H9 (cell line): ENCODE measurements around the gene CD79B. TPM values are rescaled to one million over a fixed set of nuclear protein-coding genes. Genes with fewer than 3 reads are reported as not detected.

Experiments
- DNase-seq: peaks from one replicate; pipeline ENCODE4 v3.0.0-alpha.2; 2017
- H2AFZ ChIP-seq: one replicate; pipeline ENCODE4 v1.6.1; 2013; ENCODE audit warnings: mild to moderate bottlenecking, low read length, control low read depth, moderate library complexity
- H2AK5ac ChIP-seq: 2 replicates; pipeline ENCODE4 v1.6.1; 2013; ENCODE audit warnings: low read length, control low read depth, mixed read lengths; ENCODE audit not compliant: insufficient read length
- H2BK120ac ChIP-seq: one replicate; pipeline ENCODE4 v1.6.1; 2013; ENCODE audit warnings: low read depth, mild to moderate bottlenecking, low read length, control low read depth, inconsistent platforms; ENCODE audit not compliant: poor library complexity, severe bottlenecking
- H2BK12ac ChIP-seq: 2 replicates; pipeline ENCODE4 v1.6.1; 2013; ENCODE audit warnings: low read length, control low read depth, mixed read lengths, low read depth; ENCODE audit not compliant: insufficient read length
- H2BK15ac ChIP-seq: 2 replicates; pipeline ENCODE4 v1.6.1; 2013; ENCODE audit warnings: low read depth, low read length, control low read depth
- H2BK20ac ChIP-seq: one replicate; pipeline ENCODE4 v1.6.1; 2013; ENCODE audit warnings: low read depth, mild to moderate bottlenecking, low read length, control low read depth, inconsistent platforms; ENCODE audit not compliant: poor library complexity, severe bottlenecking
- H2BK5ac ChIP-seq: 2 replicates; pipeline ENCODE4 v1.6.1; 2013; ENCODE audit warnings: low read length, control low read depth, mixed read lengths; ENCODE audit not compliant: insufficient read length
- H3K14ac ChIP-seq: 2 replicates; pipeline ENCODE4 v1.6.1; 2013; ENCODE audit warnings: low read length, control low read depth; ENCODE audit not compliant: insufficient read depth
- H3K18ac ChIP-seq: 2 replicates; pipeline ENCODE4 v1.6.1; 2013; ENCODE audit warnings: low read depth, mild to moderate bottlenecking, mixed read lengths, low read length, control low read depth; ENCODE audit not compliant: insufficient read length
- H3K23ac ChIP-seq: 2 replicates; pipeline ENCODE4 v1.6.1; 2013; ENCODE audit warnings: low read length, control low read depth, mixed read lengths, low read depth; ENCODE audit not compliant: insufficient read length
- H3K23me2 ChIP-seq: 2 replicates; pipeline ENCODE4 v1.6.1; 2013; ENCODE audit warnings: low read depth, mild to moderate bottlenecking, mixed read lengths, low read length, control low read depth; ENCODE audit not compliant: insufficient read length, poor library complexity, severe bottlenecking
- H3K27ac ChIP-seq: 2 replicates; pipeline ENCODE4 v1.5.1; 2013; ENCODE audit warnings: low read length, control low read depth, mixed read lengths, low read depth; ENCODE audit not compliant: insufficient read length
- H3K27me3 ChIP-seq: 2 replicates; pipeline ENCODE4 v1.6.1; 2013; ENCODE audit warnings: low read length, control low read depth, inconsistent platforms; ENCODE audit not compliant: insufficient read depth
- H3K4ac ChIP-seq: 2 replicates; pipeline ENCODE4 v1.6.1; 2013; ENCODE audit warnings: low read depth, mild to moderate bottlenecking, control low read depth, inconsistent platforms, low read length, moderate library complexity
- H3K4me1 ChIP-seq: 2 replicates; pipeline ENCODE4 v1.6.1; 2013; ENCODE audit warnings: low read length, control low read depth, inconsistent platforms; ENCODE audit not compliant: insufficient read depth
- H3K4me2 ChIP-seq: 2 replicates; pipeline ENCODE4 v1.6.1; 2013; ENCODE audit warnings: low read length, control low read depth, mixed read lengths; ENCODE audit not compliant: insufficient read length, insufficient read depth
- H3K56ac ChIP-seq: 2 replicates; pipeline ENCODE4 v1.6.1; 2013; ENCODE audit warnings: low read depth, mild to moderate bottlenecking, mixed read lengths, low read length, control low read depth; ENCODE audit not compliant: insufficient read length
- H3K79me1 ChIP-seq: 2 replicates; pipeline ENCODE4 v1.6.1; 2013; ENCODE audit warnings: low read depth, mild to moderate bottlenecking, moderate library complexity, low read length, control low read depth, inconsistent platforms; ENCODE audit not compliant: insufficient read depth, poor library complexity, severe bottlenecking
- H3K79me2 ChIP-seq: 2 replicates; pipeline ENCODE4 v1.6.1; 2013; ENCODE audit warnings: low read length, control low read depth, inconsistent platforms; ENCODE audit not compliant: insufficient read depth
- H3K9ac ChIP-seq: 2 replicates; pipeline ENCODE4 v1.6.1; 2013; ENCODE audit warnings: low read length, control low read depth, mixed read lengths; ENCODE audit not compliant: insufficient read length; ENCODE audit errors: extremely low read depth
- H3K9me3 ChIP-seq: one replicate; pipeline ENCODE4 v1.6.1; 2013; ENCODE audit warnings: low read depth, low read length, inconsistent platforms; ENCODE audit not compliant: control insufficient read depth
- H3T11ph ChIP-seq: one replicate; pipeline ENCODE4 v1.6.1; 2013; ENCODE audit warnings: mild to moderate bottlenecking, low read length, control low read depth, inconsistent platforms
- H4K20me1 ChIP-seq: one replicate; pipeline ENCODE4 v1.6.1; 2013; ENCODE audit not compliant: control insufficient read depth, insufficient read length, insufficient read depth
- H4K5ac ChIP-seq: 2 replicates; pipeline ENCODE4 v1.6.1; 2013; ENCODE audit warnings: low read depth, mild to moderate bottlenecking, mixed read lengths, low read length, control low read depth; ENCODE audit not compliant: insufficient read length
- H4K8ac ChIP-seq: replicated peaks from 2 replicates; pipeline ENCODE4 v1.6.1; 2013; ENCODE audit warnings: low read length, control low read depth, mixed read lengths, low read depth; ENCODE audit not compliant: insufficient read length
- H4K91ac ChIP-seq: 2 replicates; pipeline ENCODE4 v1.6.1; 2013; ENCODE audit warnings: low read depth, mild to moderate bottlenecking, moderate library complexity, mixed read lengths, low read length, control low read depth; ENCODE audit not compliant: insufficient read length
- H3K27ac Mint-ChIP-seq, 3 experiments: 2 replicates in 2 of 3; 3 replicates in 1 of 3; pipeline ENCODE4 v1.8.0; 2020 to 2021; ENCODE audit warnings: mixed read lengths in 3 of 3, mild to moderate bottlenecking in 1 of 3, moderate library complexity in 1 of 3
- H3K27me3 Mint-ChIP-seq: 2 replicates; pipeline ENCODE4 v1.8.0; 2021; ENCODE audit warnings: low read depth, mild to moderate bottlenecking, moderate library complexity, mixed read lengths
- H3K36me3 Mint-ChIP-seq, 3 experiments: 2 replicates in 2 of 3; 3 replicates in 1 of 3; pipeline ENCODE4 v1.8.0; 2020 to 2021; ENCODE audit warnings: low read depth in 3 of 3, mixed read lengths in 3 of 3; ENCODE audit not compliant: insufficient read depth in 1 of 3
- H3K4me1 Mint-ChIP-seq, 2 experiments: 2 replicates each; pipeline ENCODE4 v1.8.0; 2020; ENCODE audit warnings: mixed read lengths in 2 of 2
- H3K4me3 Mint-ChIP-seq, 2 experiments: 2 replicates in 1 of 2; 3 replicates in 1 of 2; pipeline ENCODE4 v1.8.0; 2020 to 2021; ENCODE audit warnings: mild to moderate bottlenecking in 2 of 2, mixed read lengths in 2 of 2, moderate library complexity in 1 of 2
- H3K9me3 Mint-ChIP-seq, 2 experiments: 2 replicates in 1 of 2; 3 replicates in 1 of 2; pipeline ENCODE4 v1.8.0; 2020; ENCODE audit warnings: mild to moderate bottlenecking in 2 of 2, mixed read lengths in 2 of 2, moderate library complexity in 1 of 2
- CTCF ChIP-seq: fragments of 200-600 bp; sonication (generic); conservative IDR thresholded peaks from 3 replicates; pipeline ENCODE4 v1.8.0; 2021; ENCODE audit warnings: antibody characterized with exemption, mild to moderate bottlenecking
- whole genome bisulfite sequencing: extraction: QIAGEN DNeasy Blood & Tissue Kit; methylation state at CpG from one replicate; pipeline ENCODE4 v1.1.7; 2013; ENCODE audit warnings: missing lambda C conversion rate, low lambda C conversion rate, mixed read lengths; ENCODE audit not compliant: insufficient read length; ENCODE audit errors: extremely low coverage; 5-methylcytosine and 5-hydroxymethylcytosine counted together
- total RNA-seq: library from RNA; stranded (reverse); gene quantifications from 2 replicates; pipeline ENCODE4 v1.2.1, GENCODE V29; 2021

CD79B gene
- total RNA-seq, 1 experiment from 2014 or later, result 0.96 TPM

GRCh38 chr17:63939884-63940283 lies 7.8 kb upstream of the CD79B start:
- H3K9ac ChIP-seq, result no peak overlapping the region
- Mint-ChIP-seq H3K27ac (peak overlapping the region; percentile 3 to 87 (median 38); a peak in 4 of 7 replicates), H3K27me3 (peaks cover 3% of the 10 kb centered on the region), H3K9me3 (no peaks in the 10 kb centered on the region), H3K4me3 (no peak overlapping the region), H3K4me1 (peaks cover 6 to 17% of the 10 kb centered on the region in 2 experiments), H3K36me3 (peaks cover 9 to 26% (median 11%) of the 10 kb centered on the region in 3 experiments; a peak in 6 of 7 replicates)
- H2BK20ac ChIP-seq, result no peak overlapping the region
- no peaks in the 10 kb centered on the region for H3K23me2 ChIP-seq
- no CpG with 5 or more reads among the region's 6 CpGs for WGBS
- no peak overlapping the region for H3K4ac ChIP-seq
- H2BK120ac ChIP-seq, result no peak overlapping the region
- H4K20me1 ChIP-seq, result no peaks in the 10 kb centered on the region
- no peaks in the 10 kb centered on the region for H3K4me1 ChIP-seq
- H3K4me2 ChIP-seq, result no peak overlapping the region
- H3K9me3 ChIP-seq, result no peaks in the 10 kb centered on the region
- H3K79me1 ChIP-seq, result no peaks in the 10 kb centered on the region
- H4K5ac ChIP-seq, result no peak overlapping the region
- no peak overlapping the region for H2BK5ac ChIP-seq
- DNase-seq, result no peak
- H2BK15ac ChIP-seq, result no peak overlapping the region
- no peak overlapping the region for H3K18ac ChIP-seq
- H3K14ac ChIP-seq, result no peak overlapping the region
- TF ChIP-seq CTCF, result no peak
- H3K56ac ChIP-seq, result no peak overlapping the region
- H2AFZ ChIP-seq, result no peak overlapping the region
- no peak overlapping the region for H4K8ac ChIP-seq
- H3K27ac ChIP-seq, result no peak overlapping the region
- H2AK5ac ChIP-seq, result no peak overlapping the region
- no peak overlapping the region for H3T11ph ChIP-seq
- H4K91ac ChIP-seq, result no peak overlapping the region
- H2BK12ac ChIP-seq, result no peak overlapping the region
- H3K23ac ChIP-seq, result no peak overlapping the region
- H3K79me2 ChIP-seq, result no peaks in the 10 kb centered on the region
- no peaks in the 10 kb centered on the region for H3K27me3 ChIP-seq
